ENCODE data around the gene PARD6A.
A peak's percentile ranks its signal among the peaks of the same experiment; 100 is the strongest.

Gene PARD6A, protein sequence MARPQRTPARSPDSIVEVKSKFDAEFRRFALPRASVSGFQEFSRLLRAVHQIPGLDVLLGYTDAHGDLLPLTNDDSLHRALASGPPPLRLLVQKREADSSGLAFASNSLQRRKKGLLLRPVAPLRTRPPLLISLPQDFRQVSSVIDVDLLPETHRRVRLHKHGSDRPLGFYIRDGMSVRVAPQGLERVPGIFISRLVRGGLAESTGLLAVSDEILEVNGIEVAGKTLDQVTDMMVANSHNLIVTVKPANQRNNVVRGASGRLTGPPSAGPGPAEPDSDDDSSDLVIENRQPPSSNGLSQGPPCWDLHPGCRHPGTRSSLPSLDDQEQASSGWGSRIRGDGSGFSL

GRCh38 chr16:67660564-67661028 lies at the start of gene PARD6A:
Gene PARD6A, plus strand, starts transcription at chr16:67660960. Its CDS starts 79 bp downstream, at chr16:67661039.
- no peaks in the 10 kb centered on the region for H3K9me3 Mint-ChIP-seq
- peak within 1 kb of the TSS; percentile 87 to 99 for H3K4me3 Mint-ChIP-seq
- DNase-seq (peak; percentile 95), ATAC-seq (replicated peaks) (peak; percentile 86 to 90)
- H3K27me3 Mint-ChIP-seq = no peaks in the 10 kb centered on the region
- peaks cover 28 to 46% of the 10 kb centered on the region in 2 donors for H3K4me1 Mint-ChIP-seq
- peak within 1 kb of the TSS; percentile 97 for H3K27ac Mint-ChIP-seq
- H3K36me3 Mint-ChIP-seq = peaks cover 17 to 27% of the 10 kb centered on the region in 2 donors

GRCh38 chr16:67613808-67614207 lies 47.0 kb upstream of the PARD6A start:
- Mint-ChIP-seq H3K27me3 (no peaks in the 10 kb centered on the region), H3K9me3 (no peaks in the 10 kb centered on the region), H3K27ac (no peak overlapping the region), H3K4me1 (no peaks in the 10 kb centered on the region), H3K4me3 (no peak overlapping the region), H3K36me3 (peaks cover 20 to 26% of the 10 kb centered on the region in 2 donors)
- DNase-seq = no peak
- ATAC-seq (replicated peaks) = no peak

DNA sequence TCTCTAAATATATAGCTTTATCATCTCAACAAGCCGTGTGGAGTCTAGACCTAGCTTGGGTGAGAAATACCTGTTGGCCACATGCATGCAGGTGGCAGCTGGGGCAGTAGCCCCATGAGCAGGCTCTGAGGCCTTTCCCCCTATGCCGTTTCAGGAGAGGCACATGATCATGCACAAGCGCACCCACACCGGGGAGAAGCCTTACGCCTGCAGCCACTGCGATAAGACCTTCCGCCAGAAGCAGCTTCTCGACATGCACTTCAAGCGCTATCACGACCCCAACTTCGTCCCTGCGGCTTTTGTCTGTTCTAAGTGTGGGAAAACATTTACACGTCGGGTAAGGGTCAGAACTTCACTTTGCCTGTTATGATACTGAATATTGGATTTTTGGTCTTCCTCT lies 32.5 kb upstream of the PARD6A start:
- DNase-seq (no peak), ATAC-seq (replicated peaks) (no peak)
- Mint-ChIP-seq H3K27ac (peak overlapping the region; percentile 27), H3K4me3 (no peak overlapping the region), H3K9me3 (no peaks in the 10 kb centered on the region), H3K36me3 (peaks cover 24 to 50% of the 10 kb centered on the region in 2 donors), H3K27me3 (no peaks in the 10 kb centered on the region), H3K4me1 (no peaks in the 10 kb centered on the region)

DNA sequence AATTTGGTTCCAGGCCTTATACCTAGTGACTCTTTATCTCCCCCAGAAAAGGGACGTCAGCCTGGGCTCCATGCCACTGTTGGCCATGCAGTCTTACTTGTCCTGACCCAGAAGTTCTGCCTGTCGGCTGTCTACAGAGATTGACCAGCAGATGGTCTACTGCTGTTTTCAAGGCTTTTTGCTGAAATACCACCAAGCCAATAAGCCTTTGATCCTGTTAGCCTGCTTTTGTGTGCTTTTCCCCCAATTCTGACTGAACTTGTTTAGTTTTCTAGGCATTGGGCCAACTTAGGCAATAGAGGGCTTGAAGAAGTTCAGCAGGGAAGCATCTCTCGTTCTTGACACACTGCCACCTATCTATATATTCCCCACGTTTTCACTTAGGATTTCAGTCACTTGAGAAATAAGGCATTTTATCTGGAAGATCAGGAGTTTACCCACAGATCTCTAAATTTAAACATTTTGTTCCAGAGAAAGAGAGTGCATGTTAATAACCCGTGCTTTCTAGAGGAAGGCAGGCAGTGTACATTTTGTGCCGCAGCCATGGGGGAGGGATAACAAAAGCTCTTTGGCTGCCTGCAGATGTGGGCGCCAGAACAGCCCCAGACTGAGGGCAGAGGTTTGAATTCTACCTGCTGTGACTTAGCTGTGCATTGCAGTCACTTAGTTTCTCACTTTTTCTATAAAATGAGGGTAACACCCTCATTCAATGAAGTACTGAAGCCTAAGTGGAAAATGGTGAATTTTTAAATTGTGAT lies 28.2 kb upstream of the PARD6A start:
- Mint-ChIP-seq H3K27ac (no peak overlapping the region), H3K4me3 (no peak overlapping the region), H3K4me1 (no peaks in the 10 kb centered on the region), H3K9me3 (no peaks in the 10 kb centered on the region), H3K27me3 (no peaks in the 10 kb centered on the region), H3K36me3 (peaks cover 29 to 43% of the 10 kb centered on the region in 2 donors)
- no peak for ATAC-seq (replicated peaks)
- DNase-seq = no peak

DNA sequence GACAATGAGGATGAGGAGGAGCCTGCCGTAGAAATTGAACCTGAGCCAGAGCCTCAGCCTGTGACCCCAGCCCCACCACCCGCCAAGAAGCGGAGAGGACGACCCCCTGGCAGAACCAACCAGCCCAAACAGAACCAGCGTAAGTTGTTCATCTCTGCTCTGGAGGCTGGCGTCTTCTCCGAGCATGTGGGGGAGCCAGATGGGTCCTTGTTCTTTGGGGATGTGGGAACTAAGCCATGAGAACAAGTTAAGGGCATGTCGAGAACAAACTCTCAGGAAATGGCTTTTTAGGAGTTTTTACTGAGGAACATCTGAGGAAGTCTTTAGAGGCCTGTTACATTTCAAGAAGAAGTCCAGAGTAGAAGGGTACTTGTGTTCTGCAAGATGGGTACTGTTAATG lies 24.0 kb upstream of the PARD6A start:
- Mint-ChIP-seq H3K4me3 (no peak overlapping the region), H3K4me1 (peaks cover 0 to 2% of the 10 kb centered on the region in 2 donors), H3K27me3 (no peaks in the 10 kb centered on the region), H3K27ac (peak overlapping the region; percentile 51), H3K9me3 (no peaks in the 10 kb centered on the region), H3K36me3 (peaks cover 12 to 35% of the 10 kb centered on the region in 2 donors)
- DNase-seq = no peak
- no peak for ATAC-seq (replicated peaks)

DNA sequence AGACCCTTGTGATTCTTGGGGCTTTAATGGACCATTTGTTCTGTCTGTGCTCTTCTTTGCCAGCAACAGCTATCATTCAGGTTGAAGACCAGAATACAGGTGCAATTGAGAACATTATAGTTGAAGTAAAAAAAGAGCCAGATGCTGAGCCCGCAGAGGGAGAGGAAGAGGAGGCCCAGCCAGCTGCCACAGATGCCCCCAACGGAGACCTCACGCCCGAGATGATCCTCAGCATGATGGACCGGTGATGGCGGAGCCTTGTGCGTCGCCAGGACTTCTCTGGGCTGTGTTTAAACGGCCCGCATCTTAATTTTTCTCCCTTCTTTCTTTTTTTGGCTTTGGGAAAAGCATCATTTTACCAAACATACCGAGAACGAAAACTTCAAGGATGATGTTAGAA lies 23.1 kb upstream of the PARD6A start:
- Mint-ChIP-seq H3K27me3 (no peaks in the 10 kb centered on the region), H3K4me3 (no peak overlapping the region), H3K9me3 (no peaks in the 10 kb centered on the region), H3K27ac (no peak overlapping the region), H3K36me3 (peaks cover 12 to 27% of the 10 kb centered on the region in 2 donors), H3K4me1 (peaks cover 0 to 2% of the 10 kb centered on the region in 2 donors)
- DNase-seq (no peak), ATAC-seq (replicated peaks) (no peak)

DNA sequence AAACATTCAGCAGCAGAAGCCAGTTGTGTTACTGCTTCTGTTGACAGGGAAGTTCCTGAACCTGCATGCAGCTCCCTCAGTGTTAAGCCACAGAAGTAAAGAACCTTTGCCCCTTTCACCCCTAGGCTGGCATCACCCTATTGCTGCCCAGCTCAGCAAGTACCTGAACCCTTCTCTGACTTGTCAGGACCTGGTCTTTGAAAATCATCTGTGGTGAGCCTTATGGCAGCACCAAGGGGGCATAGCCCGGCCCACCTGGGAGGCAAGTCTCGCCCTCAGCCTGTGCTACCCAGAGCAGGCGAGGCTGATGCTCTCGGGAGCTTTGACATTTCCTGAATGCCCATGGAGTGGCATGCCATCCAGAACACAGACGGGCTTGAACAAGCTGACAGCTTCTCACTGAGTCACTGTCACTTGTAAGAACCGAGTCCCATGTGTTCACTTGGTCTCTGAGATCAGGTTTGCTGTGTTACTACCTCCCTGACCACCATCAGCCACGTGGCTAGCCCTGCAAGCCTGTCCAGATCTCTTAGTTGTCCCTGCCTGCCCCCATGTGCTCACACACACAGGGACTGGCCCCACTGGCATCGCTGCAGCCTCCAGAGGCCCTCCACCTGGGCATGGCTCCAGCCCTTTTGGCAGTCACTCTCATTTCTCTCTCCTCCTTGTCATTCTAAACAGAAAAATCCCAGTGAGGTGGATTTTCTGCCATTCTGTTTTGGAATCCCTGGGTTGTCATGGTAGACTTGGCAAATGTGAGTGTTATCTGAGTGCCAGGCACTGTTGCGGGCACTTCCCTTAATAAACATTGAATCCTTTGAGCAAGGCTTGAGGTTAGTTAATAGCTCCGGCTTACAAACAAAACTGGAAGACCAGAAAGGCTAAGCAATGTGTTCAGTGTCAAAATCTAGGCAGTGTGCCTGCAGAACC lies 18.7 kb upstream of the PARD6A start:
- Mint-ChIP-seq H3K27me3 (no peaks in the 10 kb centered on the region), H3K36me3 (peaks cover 2 to 23% of the 10 kb centered on the region in 2 donors), H3K9me3 (no peaks in the 10 kb centered on the region), H3K4me1 (peaks cover 7 to 22% of the 10 kb centered on the region in 2 donors), H3K4me3 (no peak overlapping the region), H3K27ac (no peak overlapping the region)
- ATAC-seq (replicated peaks) (no peak), DNase-seq (no peak)

DNA sequence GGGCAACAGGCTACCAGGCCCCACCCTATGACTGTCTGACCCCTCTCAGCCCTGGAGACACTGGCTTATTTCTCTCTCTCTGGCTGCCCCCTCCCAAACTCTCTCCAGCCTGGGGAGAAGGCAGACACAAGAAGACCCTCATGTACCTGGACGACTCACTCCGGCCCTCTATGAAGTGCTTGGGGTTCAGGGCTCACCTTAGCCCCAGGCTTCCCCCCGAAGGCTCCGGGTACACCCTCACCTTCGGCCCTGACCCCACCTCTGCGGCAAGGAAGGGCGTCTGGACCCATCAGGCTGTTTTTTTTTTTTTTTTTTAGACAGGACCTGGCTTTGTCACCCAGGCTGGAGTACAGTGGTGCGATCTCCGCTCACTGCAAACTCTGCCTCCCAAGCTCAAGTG lies 16.7 kb upstream of the PARD6A start:
- Mint-ChIP-seq H3K27me3 (no peaks in the 10 kb centered on the region), H3K27ac (peak overlapping the region; percentile 77), H3K4me3 (peak overlapping the region; percentile 47 to 62), H3K9me3 (no peaks in the 10 kb centered on the region), H3K36me3 (peaks cover 11 to 26% of the 10 kb centered on the region in 2 donors), H3K4me1 (peaks cover 8 to 25% of the 10 kb centered on the region in 2 donors)
- no peak for ATAC-seq (replicated peaks)
- no peak for DNase-seq

- ATAC-seq (replicated peaks) = peak in 1 of 2 donors; percentile 37
- H3K4me1 Mint-ChIP-seq = peaks cover 9 to 25% of the 10 kb centered on the region in 2 donors
- no peaks in the 10 kb centered on the region for H3K27me3 Mint-ChIP-seq
- peaks cover 17 to 29% of the 10 kb centered on the region in 2 donors for H3K36me3 Mint-ChIP-seq
- H3K27ac Mint-ChIP-seq = peak overlapping the region; percentile 91
- no peaks in the 10 kb centered on the region for H3K9me3 Mint-ChIP-seq
- no peak for DNase-seq
- H3K4me3 Mint-ChIP-seq = peak overlapping the region; percentile 88 to 90
Measured at GRCh38 chr16:67645397-67646121, 15.2 kb upstream of the PARD6A start.

DNA sequence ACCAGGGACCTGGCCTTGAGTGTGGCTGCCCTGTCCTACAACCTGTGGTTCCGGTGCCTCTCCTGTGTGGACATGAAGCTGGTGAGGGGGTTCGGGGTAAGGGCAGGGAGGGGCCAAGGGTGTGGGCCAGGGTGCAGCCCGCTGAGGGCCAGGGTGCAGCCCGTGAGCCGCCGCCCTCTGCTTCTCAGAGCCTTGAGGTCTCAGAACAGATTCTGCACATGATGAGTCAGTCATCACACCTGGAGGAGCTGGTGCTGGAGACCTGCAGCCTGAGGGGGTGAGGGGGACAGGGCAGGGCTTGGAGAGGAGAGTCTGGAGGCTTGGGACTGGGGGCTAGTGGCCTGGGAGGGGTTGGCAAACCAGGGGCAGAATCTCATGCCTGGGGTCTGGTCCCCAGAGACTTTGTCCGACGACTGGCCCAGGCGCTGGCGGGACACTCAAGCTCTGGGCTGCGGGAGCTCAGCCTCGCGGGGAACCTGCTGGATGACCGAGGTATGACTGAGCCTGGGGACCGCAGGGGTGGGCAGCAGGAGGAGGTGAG lies 13.6 kb upstream of the PARD6A start:
- DNase-seq (no peak), ATAC-seq (replicated peaks) (no peak)
- Mint-ChIP-seq H3K27me3 (no peaks in the 10 kb centered on the region), H3K36me3 (peaks cover 25 to 42% of the 10 kb centered on the region in 2 donors), H3K4me1 (peaks cover 11 to 31% of the 10 kb centered on the region in 2 donors), H3K27ac (no peak overlapping the region), H3K4me3 (peak overlapping the region in 1 of 2 donors; percentile 71), H3K9me3 (no peaks in the 10 kb centered on the region)

- no peak overlapping the region for H3K4me3 Mint-ChIP-seq
- no peaks in the 10 kb centered on the region for H3K9me3 Mint-ChIP-seq
- H3K27ac Mint-ChIP-seq = no peak overlapping the region
- H3K36me3 Mint-ChIP-seq = peaks cover 27 to 43% of the 10 kb centered on the region in 2 donors
- H3K27me3 Mint-ChIP-seq = no peaks in the 10 kb centered on the region
- H3K4me1 Mint-ChIP-seq = peaks cover 11 to 31% of the 10 kb centered on the region in 2 donors
- no peak for DNase-seq
- ATAC-seq (replicated peaks) = no peak
Measured at GRCh38 chr16:67647681-67648080, 13.1 kb upstream of the PARD6A start.

- Mint-ChIP-seq H3K4me1 (peaks cover 11 to 31% of the 10 kb centered on the region in 2 donors), H3K27ac (no peak overlapping the region), H3K9me3 (no peaks in the 10 kb centered on the region), H3K4me3 (no peak overlapping the region), H3K36me3 (peaks cover 27 to 43% of the 10 kb centered on the region in 2 donors), H3K27me3 (no peaks in the 10 kb centered on the region)
- DNase-seq (no peak), ATAC-seq (replicated peaks) (no peak)
Measured at GRCh38 chr16:67648088-67648763, 12.5 kb upstream of the PARD6A start.
